Activated naive CD8-positive, alpha-beta T cell (primary cell): ENCODE data around the gene FEN1.
A peak's percentile ranks its signal among the peaks of the same experiment; 100 is the strongest.

ENCODE experiments used
- H3K27ac Mint-ChIP-seq: one replicate; pipeline ENCODE4 v1.8.0; 2021; ENCODE audit warnings: mixed read lengths
- H3K27me3 Mint-ChIP-seq: one replicate; pipeline ENCODE4 v1.8.0; 2021; ENCODE audit warnings: mixed read lengths
- H3K36me3 Mint-ChIP-seq: one replicate; pipeline ENCODE4 v1.8.0; 2021; ENCODE audit warnings: mixed read lengths
- H3K4me1 Mint-ChIP-seq: one replicate; pipeline ENCODE4 v1.8.0; 2021; ENCODE audit warnings: low read depth, mixed read lengths
- H3K4me3 Mint-ChIP-seq: one replicate; pipeline ENCODE4 v1.8.0; 2021; ENCODE audit warnings: mild to moderate bottlenecking, mixed read lengths
- H3K9me3 Mint-ChIP-seq: one replicate; pipeline ENCODE4 v1.8.0; 2021; ENCODE audit warnings: low read depth, mixed read lengths

Gene FEN1

GRCh38 chr11:61793829-61794204 lies 1.1 kb downstream of the FEN1 start:
- H3K27ac Mint-ChIP-seq = peak overlapping the region; percentile 100
- H3K36me3 Mint-ChIP-seq = peaks cover 9% of the 10 kb centered on the region
- no peaks in the 10 kb centered on the region for H3K9me3 Mint-ChIP-seq
- no peaks in the 10 kb centered on the region for H3K27me3 Mint-ChIP-seq
- H3K4me1 Mint-ChIP-seq = peaks cover 28% of the 10 kb centered on the region
- peak overlapping the region; percentile 97 for H3K4me3 Mint-ChIP-seq

GRCh38 chr11:61794579-61794978 lies 1.9 kb downstream of the FEN1 start:
- Mint-ChIP-seq H3K9me3 (no peaks in the 10 kb centered on the region), H3K27me3 (no peaks in the 10 kb centered on the region), H3K4me1 (peaks cover 28% of the 10 kb centered on the region), H3K4me3 (peak overlapping the region; percentile 7), H3K36me3 (peaks cover 10% of the 10 kb centered on the region), H3K27ac (no peak overlapping the region)

- peaks cover 12% of the 10 kb centered on the region for H3K36me3 Mint-ChIP-seq
- no peaks in the 10 kb centered on the region for H3K27me3 Mint-ChIP-seq
- no peak overlapping the region for H3K4me3 Mint-ChIP-seq
- H3K27ac Mint-ChIP-seq = no peak overlapping the region
- H3K4me1 Mint-ChIP-seq = peaks cover 25% of the 10 kb centered on the region
- no peaks in the 10 kb centered on the region for H3K9me3 Mint-ChIP-seq
Observed at GRCh38 chr11:61795459-61795858, 2.7 kb downstream of the FEN1 start.

- no peak overlapping the region for H3K27ac Mint-ChIP-seq
Observed at GRCh38 chr11:61795876-61796526, 3.3 kb downstream of the FEN1 start.

GRCh38 chr11:61797263-61797944 lies 4.7 kb downstream of the FEN1 start:
- Mint-ChIP-seq H3K9me3 (no peaks in the 10 kb centered on the region), H3K4me1 (peaks cover 15% of the 10 kb centered on the region), H3K36me3 (peaks cover 9% of the 10 kb centered on the region), H3K27ac (no peak overlapping the region), H3K27me3 (no peaks in the 10 kb centered on the region), H3K4me3 (no peak overlapping the region)

More at GRCh38 chr11:61795876-61796526, 3.3 kb downstream of the FEN1 start:
- no peaks in the 10 kb centered on the region for H3K9me3 Mint-ChIP-seq
- peaks cover 13% of the 10 kb centered on the region for H3K36me3 Mint-ChIP-seq
- H3K4me1 Mint-ChIP-seq = peaks cover 22% of the 10 kb centered on the region
- H3K4me3 Mint-ChIP-seq = no peak overlapping the region
- no peaks in the 10 kb centered on the region for H3K27me3 Mint-ChIP-seq

- peaks cover 8% of the 10 kb centered on the region for H3K4me1 Mint-ChIP-seq
- H3K27ac Mint-ChIP-seq = no peak overlapping the region
- no peaks in the 10 kb centered on the region for H3K27me3 Mint-ChIP-seq
- no peaks in the 10 kb centered on the region for H3K9me3 Mint-ChIP-seq
- no peak overlapping the region for H3K4me3 Mint-ChIP-seq
- H3K36me3 Mint-ChIP-seq = peaks cover 9% of the 10 kb centered on the region
Observed at GRCh38 chr11:61799665-61800284, 7.1 kb downstream of the FEN1 start.

- H3K4me3 Mint-ChIP-seq = no peak overlapping the region
- H3K27ac Mint-ChIP-seq = peak overlapping the region; percentile 7
- H3K9me3 Mint-ChIP-seq = no peaks in the 10 kb centered on the region
- no peaks in the 10 kb centered on the region for H3K27me3 Mint-ChIP-seq
- peaks cover 4% of the 10 kb centered on the region for H3K4me1 Mint-ChIP-seq
- peaks cover 9% of the 10 kb centered on the region for H3K36me3 Mint-ChIP-seq
Observed at GRCh38 chr11:61800331-61801281, 7.9 kb downstream of the FEN1 start.

- no peaks in the 10 kb centered on the region for H3K9me3 Mint-ChIP-seq
- no peaks in the 10 kb centered on the region for H3K27me3 Mint-ChIP-seq
- H3K4me1 Mint-ChIP-seq = no peaks in the 10 kb centered on the region
- peaks cover 4% of the 10 kb centered on the region for H3K36me3 Mint-ChIP-seq
- no peak overlapping the region for H3K27ac Mint-ChIP-seq
- no peak overlapping the region for H3K4me3 Mint-ChIP-seq
Observed at GRCh38 chr11:61802605-61803004, 9.9 kb downstream of the FEN1 start.

GRCh38 chr11:61803889-61804647 lies 11.4 kb downstream of the FEN1 start:
- H3K27ac Mint-ChIP-seq = no peak overlapping the region
- no peaks in the 10 kb centered on the region for H3K27me3 Mint-ChIP-seq
- H3K4me3 Mint-ChIP-seq = no peak overlapping the region
- peaks cover 4% of the 10 kb centered on the region for H3K36me3 Mint-ChIP-seq
- no peaks in the 10 kb centered on the region for H3K4me1 Mint-ChIP-seq
- H3K9me3 Mint-ChIP-seq = no peaks in the 10 kb centered on the region

- Mint-ChIP-seq H3K27ac (no peak overlapping the region), H3K4me1 (no peaks in the 10 kb centered on the region), H3K36me3 (peaks cover 3% of the 10 kb centered on the region), H3K4me3 (no peak overlapping the region), H3K9me3 (no peaks in the 10 kb centered on the region), H3K27me3 (no peaks in the 10 kb centered on the region)
Observed at GRCh38 chr11:61805146-61805545, 12.4 kb downstream of the FEN1 start.

GRCh38 chr11:61806785-61807184 lies 14.1 kb downstream of the FEN1 start:
- H3K9me3 Mint-ChIP-seq = no peaks in the 10 kb centered on the region
- H3K4me3 Mint-ChIP-seq = no peak overlapping the region
- no peaks in the 10 kb centered on the region for H3K36me3 Mint-ChIP-seq
- H3K4me1 Mint-ChIP-seq = no peaks in the 10 kb centered on the region
- H3K27ac Mint-ChIP-seq = no peak overlapping the region
- H3K27me3 Mint-ChIP-seq = no peaks in the 10 kb centered on the region

- Mint-ChIP-seq H3K27me3 (peaks cover 11% of the 10 kb centered on the region), H3K36me3 (peaks cover 4% of the 10 kb centered on the region), H3K9me3 (no peaks in the 10 kb centered on the region), H3K4me3 (no peak overlapping the region), H3K27ac (no peak overlapping the region), H3K4me1 (peaks cover 4% of the 10 kb centered on the region)
Observed at GRCh38 chr11:61810671-61811175, 18.0 kb downstream of the FEN1 start.

GRCh38 chr11:61811831-61812230 lies 19.1 kb downstream of the FEN1 start:
- H3K36me3 Mint-ChIP-seq = peaks cover 4% of the 10 kb centered on the region
- H3K9me3 Mint-ChIP-seq = no peaks in the 10 kb centered on the region
- H3K4me1 Mint-ChIP-seq = peaks cover 8% of the 10 kb centered on the region
- peaks cover 13% of the 10 kb centered on the region for H3K27me3 Mint-ChIP-seq
- H3K4me3 Mint-ChIP-seq = no peak overlapping the region
- no peak overlapping the region for H3K27ac Mint-ChIP-seq
